ENCODE measurements around the gene MGP. TPM values are rescaled to one million over a fixed set of nuclear protein-coding genes. Genes with fewer than 3 reads are reported as not detected.

The MGP gene
- total RNA-seq, result not detected in 2 replicates

DNA sequence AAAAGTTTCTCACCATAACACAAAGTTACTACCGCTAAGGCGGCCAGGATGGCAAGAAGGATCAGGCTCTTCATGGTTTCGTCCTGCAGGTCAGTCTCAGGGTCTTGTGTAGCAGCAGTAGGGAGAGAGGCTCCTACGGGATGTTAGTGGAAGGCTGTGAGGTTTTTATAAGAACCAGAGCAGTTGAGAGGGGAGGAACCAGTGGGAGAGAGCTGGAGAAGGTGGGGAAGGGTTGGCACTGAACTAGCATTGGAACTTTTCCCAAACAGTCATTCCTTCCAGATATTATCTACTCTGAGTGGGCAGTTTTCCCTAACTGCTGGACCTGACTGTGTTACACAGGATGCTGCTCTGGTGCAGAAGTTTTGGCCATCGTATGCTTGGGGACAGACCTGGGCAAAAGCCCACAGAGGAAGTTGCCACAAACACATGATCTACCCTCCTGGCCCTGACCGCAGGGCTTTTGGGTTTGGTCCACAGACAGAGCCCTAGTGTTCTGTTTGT lies at the start of gene MGP:
Gene MGP, minus strand, starts transcription at position 137 of the 504 bp plus-strand sequence. Its CDS starts 63 bp downstream, at position 74.

DNA sequence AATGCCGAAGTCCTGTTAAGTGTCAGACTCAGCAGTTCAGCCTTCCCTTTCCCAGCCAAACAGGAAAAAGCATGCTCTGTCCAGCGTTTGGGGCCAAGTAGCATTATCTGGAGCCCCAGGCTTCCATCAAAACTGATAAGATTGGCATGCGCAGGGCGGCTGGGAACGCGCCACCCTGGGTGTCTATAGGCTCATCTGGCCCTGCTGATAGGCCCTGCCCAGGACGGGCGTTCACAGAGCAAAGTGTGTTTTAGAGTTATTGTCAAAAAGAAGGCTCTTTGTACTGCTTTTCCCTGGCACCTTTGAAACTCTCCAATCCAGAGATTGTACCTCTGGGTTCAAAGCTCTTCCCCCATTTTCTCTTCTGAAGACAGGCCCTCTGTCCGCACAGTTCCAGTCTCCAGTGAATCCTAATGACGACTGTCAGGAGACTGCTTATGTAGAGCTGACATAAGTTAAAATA lies 42.2 kb downstream of the MGP start, which contains the start of gene ART4:
Gene ART4, minus strand, starts transcription at position 102 of the 463 bp plus-strand sequence. CDS start 413 bp downstream, outside the sequence.

Other genes with a start within 250 kb of the MGP start
- under 0.01 TPM in 1 of 2 replicates, not detected in the other for gene GUCY2C, start 189.3 kb downstream of the MGP start, total RNA-seq
- 9.6 and 14.9 TPM in 2 replicates for gene WBP11, start 82.4 kb downstream of the MGP start, total RNA-seq
- gene C12orf60, start 82.2 kb downstream of the MGP start, total RNA-seq, result 1.3 and 2.7 TPM in 2 replicates
- gene SMCO3, start 71.7 kb downstream of the MGP start, total RNA-seq, result not detected in 2 replicates
- gene ART4, start 42.3 kb downstream of the MGP start, total RNA-seq, result not detected in 2 replicates
- 0.34 and 3.6 TPM in 2 replicates for gene ERP27, start 52.7 kb upstream of the MGP start, total RNA-seq
- gene ARHGDIB, start 75.7 kb upstream of the MGP start, total RNA-seq, result 0.68 and 4.8 TPM in 2 replicates
- not detected in 2 replicates for gene PDE6H, start 87.2 kb upstream of the MGP start, total RNA-seq